HL-60 (cell line): ENCODE results near the gene SIPA1.

Source experiments
- DNase-seq, 2 experiments: peaks; one replicate each; pipeline ENCODE4 v3.0.0-alpha.2; 2010 to 2020; ENCODE audit warnings: low read depth in 1 of 2, low spot score in 1 of 2
- H3K27ac ChIP-seq: fragments of 250-450 bp; sonication (Bioruptor Pico); replicated peaks from 2 replicates; pipeline ENCODE4 v1.5.1; 2020; ENCODE audit warnings: mild to moderate bottlenecking, moderate library complexity
- H3K27me3 ChIP-seq: fragments of 250-450 bp; sonication (Bioruptor Pico); 2 replicates; pipeline ENCODE4 v1.5.1; 2021; ENCODE audit warnings: mild to moderate bottlenecking, moderate library complexity; ENCODE audit not compliant: insufficient read depth, poor library complexity, severe bottlenecking
- H3K4me3 ChIP-seq: replicated peaks from 2 replicates; pipeline ENCODE4 v1.5.1; 2011; ENCODE audit warnings: mild to moderate bottlenecking, control low read depth, low read length; ENCODE audit not compliant: insufficient read depth
- GABPA ChIP-seq: IDR thresholded peaks from 2 replicates; pipeline ENCODE4 v1.6.1; 2012; ENCODE audit warnings: low read depth
- POLR2AphosphoS5 ChIP-seq: IDR thresholded peaks from 2 replicates; pipeline ENCODE4 v1.6.1; 2012; ENCODE audit warnings: low read depth
- REST ChIP-seq: IDR thresholded peaks from 2 replicates; pipeline ENCODE4 v1.6.1; 2012; ENCODE audit warnings: low read depth; ENCODE audit not compliant: insufficient replicate concordance
- SPI1 ChIP-seq: IDR thresholded peaks from 2 replicates; pipeline ENCODE4 v1.6.1; 2012; ENCODE audit warnings: low read depth, mild to moderate bottlenecking, borderline replicate concordance
- TF ChIP-seq, protein P1 (sequence below): IDR thresholded peaks from one replicate; pipeline ENCODE4 v1.5.1; 2011; ENCODE audit warnings: low read length, control low read depth, inconsistent platforms; ENCODE audit not compliant: insufficient read depth

The SIPA1 gene

DNA sequence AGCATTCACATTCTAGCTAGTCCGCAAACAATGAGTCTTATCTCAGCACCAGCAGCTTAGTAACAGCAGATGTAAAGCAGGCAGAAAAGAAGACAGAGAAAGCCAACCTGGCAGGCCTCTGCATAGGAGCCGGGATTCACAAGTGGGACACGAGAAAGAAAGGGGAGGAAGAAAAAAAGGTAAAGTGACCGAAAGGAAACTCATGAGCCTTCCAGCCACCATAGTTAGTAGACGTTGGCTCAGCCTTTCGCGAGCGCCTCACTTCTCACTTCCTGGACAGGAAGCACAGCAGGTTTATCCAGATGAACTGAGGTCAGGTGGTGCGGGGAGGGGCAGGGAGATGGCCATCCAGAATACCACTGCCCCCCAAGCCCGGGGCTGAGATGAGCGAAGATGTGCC is 54.5 kb downstream of the SIPA1 start:
- Histone ChIP-seq H3K4me3 (no peak overlapping the region), H3K27ac (no peak overlapping the region), H3K27me3 (no peaks in the 10 kb centered on the region)
- TF ChIP-seq REST (no peak), GABPA (no peak), SPI1 (no peak), POLR2AphosphoS5 (no peak)
- TF ChIP-seq, protein P1, sequence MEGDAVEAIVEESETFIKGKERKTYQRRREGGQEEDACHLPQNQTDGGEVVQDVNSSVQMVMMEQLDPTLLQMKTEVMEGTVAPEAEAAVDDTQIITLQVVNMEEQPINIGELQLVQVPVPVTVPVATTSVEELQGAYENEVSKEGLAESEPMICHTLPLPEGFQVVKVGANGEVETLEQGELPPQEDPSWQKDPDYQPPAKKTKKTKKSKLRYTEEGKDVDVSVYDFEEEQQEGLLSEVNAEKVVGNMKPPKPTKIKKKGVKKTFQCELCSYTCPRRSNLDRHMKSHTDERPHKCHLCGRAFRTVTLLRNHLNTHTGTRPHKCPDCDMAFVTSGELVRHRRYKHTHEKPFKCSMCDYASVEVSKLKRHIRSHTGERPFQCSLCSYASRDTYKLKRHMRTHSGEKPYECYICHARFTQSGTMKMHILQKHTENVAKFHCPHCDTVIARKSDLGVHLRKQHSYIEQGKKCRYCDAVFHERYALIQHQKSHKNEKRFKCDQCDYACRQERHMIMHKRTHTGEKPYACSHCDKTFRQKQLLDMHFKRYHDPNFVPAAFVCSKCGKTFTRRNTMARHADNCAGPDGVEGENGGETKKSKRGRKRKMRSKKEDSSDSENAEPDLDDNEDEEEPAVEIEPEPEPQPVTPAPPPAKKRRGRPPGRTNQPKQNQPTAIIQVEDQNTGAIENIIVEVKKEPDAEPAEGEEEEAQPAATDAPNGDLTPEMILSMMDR, result no peak
- no peak for DNase-seq

DNA sequence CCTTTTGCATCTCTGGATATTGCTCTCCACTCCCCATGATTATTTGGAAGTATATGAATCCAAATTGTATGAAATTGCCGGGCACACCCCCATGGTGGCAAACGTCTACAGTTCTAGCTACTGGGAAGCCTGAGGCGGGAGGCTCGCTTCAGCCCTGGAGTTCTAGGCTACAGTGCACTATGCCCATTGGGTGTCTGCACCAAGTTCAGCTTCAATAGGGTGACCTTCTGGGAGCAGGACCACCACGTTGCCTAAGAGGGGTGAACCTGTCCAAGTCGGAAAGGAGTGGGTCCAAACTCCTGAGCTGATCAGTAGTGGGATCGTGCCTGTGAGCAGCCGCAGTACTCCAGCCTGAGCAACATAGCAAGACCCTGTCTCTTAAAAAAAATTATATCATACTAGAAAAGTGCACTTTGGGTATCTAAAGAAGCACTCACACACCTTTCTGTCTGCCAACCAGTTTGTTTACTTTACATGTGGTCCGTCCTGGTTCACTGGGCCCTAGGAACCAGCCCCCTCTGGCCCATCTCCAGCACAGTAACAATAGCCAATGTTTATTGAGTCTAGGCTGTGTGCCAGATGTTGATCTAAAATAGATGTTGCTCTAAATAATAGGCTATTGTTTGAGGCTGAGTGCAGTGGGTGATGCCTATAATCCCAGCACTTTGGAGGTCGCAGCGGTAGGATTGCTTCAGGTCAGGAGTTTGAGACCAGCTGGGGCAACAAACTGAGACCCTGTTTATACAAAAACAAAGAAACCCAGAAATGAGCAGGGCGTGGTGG is 57.7 kb downstream of the SIPA1 start:
- Histone ChIP-seq H3K27ac (no peak overlapping the region), H3K4me3 (no peak overlapping the region), H3K27me3 (no peaks in the 10 kb centered on the region)
- DNase-seq, result no peak
- TF ChIP-seq, protein P1, result no peak
- no peak for TF ChIP-seq SPI1
- no peak for TF ChIP-seq REST
- TF ChIP-seq GABPA, result no peak
- TF ChIP-seq POLR2AphosphoS5, result no peak

DNA sequence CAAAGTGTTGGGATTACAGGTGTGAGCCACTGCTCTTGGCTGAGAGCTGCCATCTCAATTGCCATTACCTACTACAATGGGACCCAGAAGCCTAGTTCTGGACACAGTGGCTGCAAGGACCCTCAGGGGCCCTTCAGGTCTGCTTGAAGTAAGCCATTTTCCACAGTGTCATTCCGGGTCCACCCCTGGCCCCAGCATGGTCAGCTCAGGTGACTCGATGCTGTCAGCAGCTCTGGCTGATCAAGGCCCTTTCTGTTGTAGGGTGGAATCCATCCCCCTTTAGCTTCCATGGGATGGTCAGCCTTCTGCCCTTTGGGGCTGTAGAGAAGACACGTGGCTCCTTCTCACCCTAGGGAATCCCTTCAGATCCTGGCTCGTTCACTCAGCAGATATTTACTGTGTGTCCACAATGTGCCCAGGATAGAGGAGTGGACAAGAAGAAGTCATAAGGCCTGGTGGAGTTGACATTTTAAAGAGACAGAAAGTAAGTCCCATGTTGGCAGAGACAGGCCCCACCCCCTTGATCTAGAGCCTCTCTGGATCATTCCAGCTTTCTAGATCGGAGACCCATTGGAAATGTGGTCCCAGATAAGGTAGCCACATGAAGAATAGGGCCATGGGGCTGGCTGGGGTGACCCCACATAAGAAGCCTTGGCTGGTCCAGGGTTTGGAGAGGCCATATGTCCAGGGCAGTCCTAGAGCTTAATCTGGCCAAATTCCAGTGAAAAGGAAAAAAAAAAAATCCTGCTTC is 59.1 kb downstream of the SIPA1 start:
- no peak for DNase-seq
- no peak overlapping the region for H3K4me3 ChIP-seq
- H3K27ac ChIP-seq, result no peak overlapping the region
- no peaks in the 10 kb centered on the region for H3K27me3 ChIP-seq
- TF ChIP-seq GABPA, result no peak

- Histone ChIP-seq H3K27me3 (no peaks in the 10 kb centered on the region), H3K4me3 (no peak overlapping the region), H3K27ac (no peak overlapping the region)
- DNase-seq, result no peak
- TF ChIP-seq, protein P1, result no peak
- TF ChIP-seq GABPA (no peak), POLR2AphosphoS5 (no peak), SPI1 (no peak), REST (no peak)
These were observed 60.3 kb downstream of the SIPA1 start for GRCh38 chr11:65698205-65698604.
